RWPE2 (cell line): ENCODE data around the gene SLC39A11.

Experiments used
- ATAC-seq: fragments of 200-7000 bp; cut with Tn5 transposase; 3 replicates; pipeline ENCODE4 v1.9.1; 2021; ENCODE audit warnings: low read depth
- DNase-seq: peaks from one replicate; pipeline ENCODE4 v3.0.0-alpha.2; 2020; ENCODE audit warnings: low spot score
- H3K27ac ChIP-seq: fragments of 450-650 bp; 2 replicates; pipeline ENCODE4 v1.5.1; 2017; ENCODE audit warnings: mild to moderate bottlenecking; ENCODE audit not compliant: poor library complexity, severe bottlenecking
- H3K27me3 ChIP-seq: fragments of 250-450 bp; sonication (Bioruptor Pico); 2 replicates; pipeline ENCODE4 v1.5.1; 2021; ENCODE audit warnings: mild to moderate bottlenecking, moderate library complexity; ENCODE audit not compliant: insufficient read depth, poor library complexity, severe bottlenecking
- H3K36me3 ChIP-seq: fragments of 250-450 bp; sonication (Bioruptor Pico); 2 replicates; pipeline ENCODE4 v1.5.1; 2020; ENCODE audit warnings: low read depth, mild to moderate bottlenecking, moderate library complexity
- H3K4me1 ChIP-seq: fragments of 250-450 bp; sonication (Bioruptor Pico); 2 replicates; pipeline ENCODE4 v1.5.1; 2021; ENCODE audit warnings: mild to moderate bottlenecking, moderate library complexity; ENCODE audit not compliant: insufficient read depth, poor library complexity, severe bottlenecking
- H3K4me3 ChIP-seq: fragments of 250-450 bp; sonication (Bioruptor Pico); 2 replicates; pipeline ENCODE4 v1.5.1; 2021; ENCODE audit warnings: mild to moderate bottlenecking, moderate library complexity; ENCODE audit not compliant: severe bottlenecking
- H3K9me3 ChIP-seq: fragments of 250-450 bp; sonication (Bioruptor Pico); 2 replicates; pipeline ENCODE4 v1.5.1; 2021; ENCODE audit warnings: mild to moderate bottlenecking, moderate library complexity; ENCODE audit not compliant: severe bottlenecking
- TF ChIP-seq, protein P1 (sequence below): fragments of 450-650 bp; IDR thresholded peaks from one replicate; pipeline ENCODE4 v1.5.1; 2017; ENCODE audit warnings: mild to moderate bottlenecking, moderate library complexity; ENCODE audit not compliant: poor library complexity, severe bottlenecking

SLC39A11 gene

DNA sequence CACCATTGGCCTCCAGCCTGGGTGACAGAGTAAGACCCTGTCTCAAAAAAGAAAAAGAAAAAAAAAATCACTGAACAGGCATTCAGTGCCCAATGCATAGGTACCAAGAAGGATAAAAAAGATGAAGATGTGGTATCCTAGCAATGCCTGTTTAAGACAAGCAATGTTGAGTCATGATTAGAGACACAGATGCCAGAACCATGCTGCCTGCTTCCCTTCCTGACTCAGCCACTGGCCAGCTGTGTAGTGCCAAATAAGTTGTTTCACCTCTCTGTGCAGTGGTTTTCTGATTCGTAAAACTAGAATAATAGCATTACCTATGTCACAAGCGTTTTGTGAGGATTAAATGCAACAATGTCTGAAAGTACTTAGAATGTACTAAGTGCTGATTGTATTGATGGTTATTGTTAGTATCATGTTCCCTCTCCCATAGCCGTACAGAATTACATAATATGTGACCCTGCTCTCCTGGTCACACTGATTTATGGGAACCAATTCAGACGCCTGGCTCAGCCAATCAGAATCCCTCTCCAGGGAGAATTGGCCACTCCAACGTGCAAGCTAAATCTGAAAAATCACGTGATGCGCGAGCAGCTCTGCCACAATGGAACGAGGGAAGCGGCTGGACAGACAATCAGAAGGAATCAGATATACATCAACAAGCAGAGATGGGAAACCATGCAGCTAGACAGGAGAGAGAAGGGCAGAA lies 241.9 kb downstream of the SLC39A11 start:
- TF ChIP-seq, protein P1, sequence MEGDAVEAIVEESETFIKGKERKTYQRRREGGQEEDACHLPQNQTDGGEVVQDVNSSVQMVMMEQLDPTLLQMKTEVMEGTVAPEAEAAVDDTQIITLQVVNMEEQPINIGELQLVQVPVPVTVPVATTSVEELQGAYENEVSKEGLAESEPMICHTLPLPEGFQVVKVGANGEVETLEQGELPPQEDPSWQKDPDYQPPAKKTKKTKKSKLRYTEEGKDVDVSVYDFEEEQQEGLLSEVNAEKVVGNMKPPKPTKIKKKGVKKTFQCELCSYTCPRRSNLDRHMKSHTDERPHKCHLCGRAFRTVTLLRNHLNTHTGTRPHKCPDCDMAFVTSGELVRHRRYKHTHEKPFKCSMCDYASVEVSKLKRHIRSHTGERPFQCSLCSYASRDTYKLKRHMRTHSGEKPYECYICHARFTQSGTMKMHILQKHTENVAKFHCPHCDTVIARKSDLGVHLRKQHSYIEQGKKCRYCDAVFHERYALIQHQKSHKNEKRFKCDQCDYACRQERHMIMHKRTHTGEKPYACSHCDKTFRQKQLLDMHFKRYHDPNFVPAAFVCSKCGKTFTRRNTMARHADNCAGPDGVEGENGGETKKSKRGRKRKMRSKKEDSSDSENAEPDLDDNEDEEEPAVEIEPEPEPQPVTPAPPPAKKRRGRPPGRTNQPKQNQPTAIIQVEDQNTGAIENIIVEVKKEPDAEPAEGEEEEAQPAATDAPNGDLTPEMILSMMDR = no peak
- H3K27me3 ChIP-seq = no peaks in the 10 kb centered on the region
- H3K27ac ChIP-seq = no peak overlapping the region
- peak; percentile 83 for ATAC-seq
- no peaks in the 10 kb centered on the region for H3K36me3 ChIP-seq
- H3K4me1 ChIP-seq = no peaks in the 10 kb centered on the region
- H3K9me3 ChIP-seq = no peaks in the 10 kb centered on the region
- H3K4me3 ChIP-seq = no peak overlapping the region
- DNase-seq = no peak

DNA sequence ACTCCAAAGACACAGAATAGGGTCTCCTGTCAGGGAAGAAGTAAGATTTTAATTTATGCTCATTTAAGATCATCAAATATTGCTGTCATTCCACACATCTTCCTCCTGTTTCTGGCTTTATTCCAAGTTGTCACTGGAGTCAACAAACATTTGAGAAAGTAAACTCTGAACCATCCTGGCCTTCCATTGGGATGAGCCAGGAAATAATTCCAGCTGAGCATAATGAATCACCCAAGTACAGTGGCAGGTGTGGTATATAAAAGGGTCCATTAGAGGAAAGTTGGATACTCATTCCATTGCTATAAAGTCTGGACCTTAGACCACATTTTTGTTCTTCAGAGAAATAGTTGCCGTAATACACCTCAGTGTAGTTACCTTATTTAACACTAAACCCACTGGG lies 246.1 kb downstream of the SLC39A11 start:
- Histone ChIP-seq H3K27me3 (no peaks in the 10 kb centered on the region), H3K9me3 (no peaks in the 10 kb centered on the region), H3K36me3 (no peaks in the 10 kb centered on the region), H3K4me1 (no peaks in the 10 kb centered on the region), H3K27ac (no peak overlapping the region), H3K4me3 (no peak overlapping the region)
- TF ChIP-seq, protein P1 = no peak
- DNase-seq (no peak), ATAC-seq (no peak)

DNA sequence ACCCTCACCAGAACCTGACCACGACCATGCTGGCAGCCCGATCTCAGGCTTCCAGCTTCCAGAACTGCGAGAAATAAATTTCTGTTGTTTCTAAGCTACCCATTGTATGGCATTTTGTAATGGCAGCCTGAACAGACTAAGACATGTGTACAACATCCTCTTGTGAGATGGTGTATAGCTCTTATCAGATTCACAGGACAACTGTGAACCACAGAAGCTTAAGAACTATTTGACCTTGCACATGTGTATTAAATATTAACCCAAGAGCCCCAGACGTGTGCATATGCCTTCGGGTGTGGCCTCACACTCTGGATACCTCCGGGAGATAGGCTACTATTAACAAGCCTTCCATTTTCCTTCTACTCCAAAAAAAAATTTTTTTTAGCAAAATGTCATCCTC lies 248.9 kb downstream of the SLC39A11 start:
- TF ChIP-seq, protein P1 = no peak
- H3K9me3 ChIP-seq = peaks cover 4% of the 10 kb centered on the region
- no peaks in the 10 kb centered on the region; the same call in 1 of the 2 replicates for H3K36me3 ChIP-seq
- no peak for ATAC-seq
- no peak overlapping the region for H3K27ac ChIP-seq
- DNase-seq = no peak
- no peaks in the 10 kb centered on the region for H3K27me3 ChIP-seq
- no peak overlapping the region for H3K4me3 ChIP-seq
- no peaks in the 10 kb centered on the region for H3K4me1 ChIP-seq

DNA sequence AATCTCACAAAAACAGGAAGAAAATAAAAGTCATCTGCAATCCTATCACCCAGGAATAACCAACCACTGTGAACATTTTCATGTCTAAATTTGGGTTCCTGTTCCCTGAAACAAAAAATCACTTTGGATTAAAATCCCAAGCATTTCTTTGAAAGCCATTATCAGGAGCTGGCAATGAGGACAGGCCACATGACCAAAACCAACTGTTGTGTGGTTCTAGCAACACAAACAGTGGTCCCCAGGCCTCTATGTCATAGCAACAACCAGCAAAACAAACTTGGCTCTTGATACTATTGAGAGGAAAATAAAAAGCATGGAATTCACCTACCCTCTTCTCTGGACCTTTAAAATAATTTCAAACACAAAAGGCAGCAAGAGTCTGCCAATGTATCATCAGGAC lies 252.5 kb downstream of the SLC39A11 start:
- Histone ChIP-seq H3K36me3 (no peaks in the 10 kb centered on the region; the same call in 1 of the 2 replicates), H3K4me1 (no peaks in the 10 kb centered on the region), H3K4me3 (no peak overlapping the region), H3K9me3 (peaks cover 4% of the 10 kb centered on the region), H3K27ac (no peak overlapping the region), H3K27me3 (no peaks in the 10 kb centered on the region)
- TF ChIP-seq, protein P1 = no peak
- DNase-seq = no peak
- no peak for ATAC-seq

DNA sequence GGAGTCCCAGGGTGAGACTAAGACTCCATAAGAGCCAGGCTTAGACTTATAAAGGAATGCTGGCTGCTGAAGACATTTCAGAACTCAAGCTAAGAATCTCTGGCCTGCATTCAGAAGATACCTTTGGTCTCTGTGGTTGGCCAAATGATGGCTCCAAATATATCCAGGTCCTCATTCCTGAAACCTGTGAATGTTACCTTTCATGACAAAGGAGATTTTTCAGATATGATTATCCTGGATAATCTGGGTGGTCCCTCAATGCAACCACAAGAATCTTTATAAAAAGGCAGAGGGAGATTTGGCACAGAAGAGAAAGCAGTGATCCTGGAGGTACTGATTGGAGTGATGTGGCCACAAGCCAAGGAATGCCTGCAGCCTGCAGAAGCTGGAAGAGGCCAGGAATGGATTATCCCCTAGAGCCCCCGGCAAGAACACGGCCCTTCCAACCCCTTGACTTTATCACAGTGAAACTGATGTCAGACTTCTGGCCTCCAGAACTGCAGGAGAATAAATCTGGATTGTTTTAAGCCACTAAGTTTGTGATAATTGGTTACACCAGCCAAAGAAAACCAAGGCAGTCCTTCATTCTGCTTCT lies 253.3 kb downstream of the SLC39A11 start:
- no peak overlapping the region for H3K4me3 ChIP-seq
- ATAC-seq (no peak), DNase-seq (no peak)
- H3K9me3 ChIP-seq = peaks cover 4% of the 10 kb centered on the region
- no peaks in the 10 kb centered on the region; the same call in 1 of the 2 replicates for H3K36me3 ChIP-seq
- no peaks in the 10 kb centered on the region for H3K4me1 ChIP-seq
- no peaks in the 10 kb centered on the region for H3K27me3 ChIP-seq
- H3K27ac ChIP-seq = no peak overlapping the region
- TF ChIP-seq, protein P1 = no peak
